Stimulated activated CD8-positive, alpha-beta memory T cell treated with anti-CD3 and anti-CD28 coated beads, Interleukin-15, amount 100 ng/mL, for 4 hours (primary cell): ENCODE results near the gene PAM.

ENCODE experiments used
- DNase-seq, 2 donors: peaks; one replicate each; pipeline ENCODE4 v3.0.0-alpha.2; 2020; ENCODE audit warnings: low read depth in 2 of 2

PAM gene

GRCh38 chr5:102813740-102814139, 58.6 kb downstream of the PAM start:
- DNase-seq = no peak

GRCh38 chr5:102815084-102815483, 60.0 kb downstream of the PAM start:
- DNase-seq = no peak

DNA sequence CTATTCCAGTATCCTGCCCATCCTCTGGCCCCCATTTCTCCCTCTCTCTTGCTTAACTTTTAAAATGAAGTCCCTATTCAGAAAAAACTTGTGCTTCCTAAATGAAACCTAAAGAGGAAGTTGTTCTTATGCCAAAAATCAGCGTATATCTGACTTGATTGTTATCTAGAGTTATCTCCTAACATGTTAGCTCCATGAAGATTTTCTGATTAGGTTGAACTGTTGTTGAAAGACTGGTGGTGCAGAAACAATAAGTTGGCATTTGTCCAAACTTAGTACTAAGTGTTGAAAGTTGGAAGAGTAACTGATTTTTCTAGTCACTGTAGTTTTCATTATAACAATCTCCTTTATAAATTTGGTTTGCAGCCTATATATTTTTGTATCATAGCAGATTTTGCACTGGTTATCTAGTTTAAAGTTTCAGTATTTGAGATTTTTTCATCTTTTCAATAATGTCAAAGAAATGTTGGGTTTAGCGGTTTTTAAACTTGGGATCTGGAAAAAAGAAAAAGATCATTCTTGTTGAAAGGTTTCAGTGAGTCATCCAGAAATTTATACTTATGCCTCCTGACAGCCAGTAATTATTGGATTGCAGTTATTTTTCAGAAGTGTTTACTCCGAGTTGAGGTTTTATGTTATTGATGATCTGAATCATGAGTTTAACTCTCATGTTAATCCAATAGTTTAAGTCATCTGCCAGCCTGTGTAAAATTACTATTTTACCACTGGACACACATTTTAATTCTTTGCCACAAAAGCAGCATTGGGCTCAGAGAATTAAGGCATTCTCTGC, 60.6 kb downstream of the PAM start:
- DNase-seq = no peak

DNA sequence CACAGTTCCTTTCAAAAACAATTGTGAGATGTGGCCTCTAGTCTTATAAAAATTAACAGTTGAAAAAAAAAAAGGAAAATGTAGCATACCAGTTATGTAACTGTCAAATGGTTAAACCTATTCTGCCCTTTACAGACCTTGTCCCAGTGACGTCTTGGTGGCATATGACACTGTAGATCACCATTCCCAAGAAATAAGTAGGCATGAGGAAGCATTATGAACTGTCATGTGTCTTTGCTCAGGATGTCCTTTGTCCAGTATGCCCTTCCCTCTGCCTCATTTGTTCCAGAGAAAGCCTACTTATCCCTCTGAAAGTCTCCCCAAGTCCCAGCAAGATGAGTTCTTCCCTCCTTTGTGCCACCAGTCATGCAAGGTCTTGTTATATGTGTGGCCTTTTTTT, 63.2 kb downstream of the PAM start:
- no peak for DNase-seq

DNA sequence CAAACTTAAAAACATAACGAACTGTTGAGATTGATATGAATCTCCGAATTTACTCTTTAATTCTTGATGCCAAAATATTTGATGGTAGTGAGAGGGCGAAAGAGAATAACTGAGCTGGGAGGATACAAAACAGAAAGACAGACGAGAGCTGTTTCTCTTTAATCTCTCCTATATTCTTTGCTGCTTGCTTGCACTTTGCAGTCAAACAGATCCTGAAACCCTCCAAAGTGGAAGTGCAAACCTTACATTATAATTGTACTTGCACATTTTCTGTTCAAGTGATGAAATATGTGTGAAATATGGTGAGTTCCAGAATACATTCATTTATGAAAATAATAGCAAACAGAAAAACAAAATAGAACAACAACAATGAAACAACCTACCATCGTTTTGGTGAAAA, 63.8 kb downstream of the PAM start:
- DNase-seq = no peak

GRCh38 chr5:102819634-102820033, 64.5 kb downstream of the PAM start:
- no peak for DNase-seq

GRCh38 chr5:102823441-102823874, 68.4 kb downstream of the PAM start:
- no peak for DNase-seq

- no peak for DNase-seq
Observed at GRCh38 chr5:102826629-102827028, 71.5 kb downstream of the PAM start.

DNA sequence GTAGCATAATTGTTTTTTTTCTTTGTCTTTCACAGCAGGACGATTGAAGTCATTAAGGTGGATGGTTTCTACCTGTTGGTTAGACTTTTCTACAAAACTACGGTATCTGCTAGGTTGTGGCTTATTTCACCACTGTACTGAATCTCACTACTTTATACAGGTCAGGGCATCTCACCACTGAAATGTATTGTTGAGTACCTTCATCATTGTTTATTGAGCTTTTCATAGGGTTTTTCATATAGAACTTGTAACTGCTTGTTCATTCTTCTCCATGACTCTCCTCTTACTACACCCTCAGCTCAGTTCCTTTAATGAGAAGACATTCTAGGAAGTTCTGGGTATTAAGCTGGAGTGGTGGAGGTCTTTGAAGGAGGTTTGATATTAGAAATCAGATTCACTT, 75.1 kb downstream of the PAM start:
- no peak for DNase-seq

- no peak for DNase-seq
Observed at GRCh38 chr5:102832445-102832844, 77.3 kb downstream of the PAM start.

DNA sequence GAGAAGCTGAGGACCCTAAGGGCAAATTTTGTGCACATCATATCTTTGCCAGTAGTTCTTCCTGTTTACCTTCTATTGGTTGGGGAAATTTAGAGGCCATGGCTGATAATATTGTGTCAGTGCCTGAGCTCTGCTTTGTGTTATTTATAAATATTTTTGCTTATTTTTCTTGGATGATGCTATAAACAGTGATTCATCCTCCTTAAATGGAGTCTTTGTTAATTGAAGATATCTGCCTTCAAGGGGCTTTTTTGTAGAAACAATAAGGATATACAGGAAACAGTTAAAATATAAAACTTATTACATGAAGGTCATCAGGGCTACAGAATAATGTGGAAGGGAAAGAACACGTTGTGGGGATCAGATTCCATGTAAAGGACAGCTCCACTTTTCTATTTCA, 78.0 kb downstream of the PAM start:
- no peak for DNase-seq

GRCh38 chr5:102834438-102834964, 79.4 kb downstream of the PAM start:
- DNase-seq = no peak

GRCh38 chr5:102835717-102836116, 80.6 kb downstream of the PAM start:
- no peak for DNase-seq

DNA sequence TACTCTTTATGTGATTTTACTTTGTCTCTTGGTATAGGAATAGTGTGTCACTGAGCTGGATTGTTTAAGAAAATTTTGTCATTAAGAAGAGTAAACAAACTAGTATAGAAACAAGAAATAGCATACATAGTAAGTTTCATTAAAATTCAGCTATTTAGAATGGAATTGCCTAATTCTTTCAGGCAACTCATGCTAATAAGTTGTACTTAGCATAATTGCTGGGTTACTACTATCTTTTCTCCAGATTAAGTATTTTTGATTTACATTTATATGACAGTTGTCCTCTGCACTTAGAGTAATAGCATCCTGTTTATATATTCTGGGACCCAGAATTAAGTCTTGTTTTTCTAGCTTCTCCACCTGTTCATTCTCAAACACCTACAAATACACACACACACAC, 85.9 kb downstream of the PAM start:
- DNase-seq = no peak

DNA sequence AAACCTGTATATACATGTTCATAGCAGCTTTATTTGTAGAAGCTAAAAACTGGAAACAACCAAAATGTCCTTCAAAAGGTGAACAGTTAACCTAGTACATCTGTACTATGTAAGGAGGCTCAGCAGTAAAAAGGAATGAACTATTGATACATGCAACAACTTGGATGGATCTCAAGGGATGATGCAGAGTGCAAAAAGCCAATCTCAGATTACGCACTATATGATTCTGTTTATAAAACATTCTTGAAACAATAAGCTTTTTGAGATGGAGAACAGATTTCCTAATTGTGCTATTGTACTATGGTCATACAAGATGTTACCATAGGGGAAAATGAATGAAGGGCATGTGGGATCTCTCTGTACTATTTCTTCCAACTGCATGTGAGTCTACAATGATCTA, 88.9 kb downstream of the PAM start:
- DNase-seq = no peak

DNA sequence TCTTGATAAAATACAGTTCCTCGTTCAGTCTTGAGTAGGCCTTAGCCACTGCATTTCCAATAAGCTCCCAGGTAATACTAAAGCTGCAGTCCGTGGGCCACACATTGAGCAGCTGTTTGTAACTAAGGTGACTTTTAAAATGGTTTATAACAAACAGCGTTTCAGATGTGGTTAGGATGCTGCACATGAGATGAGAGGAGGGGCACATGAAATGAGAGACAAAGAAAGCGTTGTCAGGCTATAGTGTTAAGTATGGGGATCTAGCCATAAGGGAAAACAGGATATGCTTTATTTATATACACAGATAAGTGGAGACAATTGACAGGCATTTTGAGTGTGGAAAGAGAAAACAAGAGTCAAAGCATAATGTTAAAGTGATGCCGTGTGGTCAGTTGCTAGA, 89.9 kb downstream of the PAM start:
- DNase-seq = no peak

DNA sequence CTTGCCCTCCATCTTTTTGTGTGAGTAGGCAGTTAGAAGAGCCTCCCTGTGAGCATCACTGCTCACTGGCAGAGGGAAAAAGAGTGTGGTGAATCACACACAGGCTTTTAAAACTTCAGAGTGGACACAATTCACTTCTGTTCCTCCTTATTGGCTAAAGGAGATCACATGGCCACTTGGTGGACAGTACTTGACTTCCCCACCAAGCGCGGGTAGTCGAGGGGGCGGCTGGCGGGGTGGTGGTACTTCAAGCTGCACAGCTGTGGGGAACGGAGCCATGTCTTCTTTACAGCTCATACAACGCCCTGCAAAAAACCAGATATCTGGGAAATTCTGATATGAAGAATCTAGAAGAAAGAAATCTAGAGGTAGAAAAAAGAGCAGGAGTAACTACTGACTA, 95.4 kb downstream of the PAM start:
- DNase-seq = no peak

- DNase-seq = no peak
Observed at GRCh38 chr5:102853680-102854079, 98.6 kb downstream of the PAM start.

- no peak for DNase-seq
Observed at GRCh38 chr5:102855681-102856388, 100.7 kb downstream of the PAM start.

GRCh38 chr5:102856389-102856777, 101.3 kb downstream of the PAM start:
- DNase-seq = no peak

GRCh38 chr5:102857076-102857818, 102.1 kb downstream of the PAM start:
- DNase-seq = no peak

- no peak for DNase-seq
Observed at GRCh38 chr5:102858221-102858620, 103.1 kb downstream of the PAM start.
